Activated CD4-positive, CD25-positive, alpha-beta regulatory T cell treated with anti-CD3 and anti-CD28 coated beads, Interleukin-2, amount 50 U/mL, for 72 hours (primary cell): ENCODE results near the gene SEPTIN11.

Source experiments
- DNase-seq: peaks from one replicate; pipeline ENCODE4 v3.0.0; 2021

The SEPTIN11 gene

GRCh38 chr4:76949276-76950051 is at the start of gene SEPTIN11:
TSS of gene SEPTIN11 (plus strand) at chr4:76949752. CDS start at chr4:76949904, 152 bp downstream.
- DNase-seq = peak; percentile 78

DNA sequence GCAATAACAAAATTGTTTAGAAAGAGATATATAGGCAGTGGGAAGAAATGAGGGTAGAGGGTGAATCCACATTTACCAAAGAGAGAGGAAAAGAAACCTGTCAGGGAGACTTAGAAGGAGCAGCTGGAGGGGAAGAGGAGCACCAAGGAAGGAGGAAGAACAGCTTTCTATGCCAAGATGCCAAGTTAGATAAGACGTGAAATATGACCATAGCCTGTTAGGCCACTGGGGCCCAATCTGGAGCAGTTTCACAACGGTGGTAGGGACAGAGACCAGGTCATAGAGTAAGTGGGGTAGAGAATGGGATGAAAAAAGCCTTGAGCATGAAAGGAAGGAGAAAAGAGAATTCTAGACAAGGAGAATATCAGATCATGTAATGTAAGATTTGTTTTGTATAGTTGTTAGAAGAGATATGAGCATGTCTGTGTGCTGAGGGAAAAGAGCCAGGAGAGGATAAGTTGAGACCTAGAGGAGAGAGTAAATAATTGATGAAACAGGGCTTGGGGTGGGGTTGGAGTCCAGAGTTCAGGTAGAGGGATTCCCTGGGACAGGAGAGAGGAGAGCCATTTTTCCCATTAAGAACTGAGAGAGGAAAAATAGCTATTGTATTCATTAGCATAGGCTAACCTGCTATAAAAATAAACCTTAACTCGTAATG is 47.2 kb upstream of the SEPTIN11 start:
- DNase-seq = no peak

GRCh38 chr4:76904646-76905190 is 44.8 kb upstream of the SEPTIN11 start:
- DNase-seq = no peak

DNA sequence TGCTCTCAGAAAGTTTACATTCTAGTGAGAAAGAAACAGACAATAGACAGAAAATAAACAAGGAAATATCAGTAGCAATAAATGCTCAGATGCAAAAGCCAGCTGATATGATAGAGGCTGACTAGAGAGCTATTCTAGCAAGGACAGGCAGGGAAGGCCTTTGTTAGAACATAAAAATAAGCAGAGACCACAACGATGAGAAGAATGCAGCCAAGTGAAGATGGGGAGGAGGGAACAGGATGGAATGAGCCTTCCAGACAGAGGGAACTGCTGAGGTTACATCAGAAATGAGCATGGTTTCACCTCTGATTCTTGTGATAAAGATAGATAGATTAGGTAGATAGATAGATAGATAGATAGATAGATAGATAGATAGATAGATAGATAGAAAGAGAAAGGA is 44.0 kb upstream of the SEPTIN11 start:
- no peak for DNase-seq

DNA sequence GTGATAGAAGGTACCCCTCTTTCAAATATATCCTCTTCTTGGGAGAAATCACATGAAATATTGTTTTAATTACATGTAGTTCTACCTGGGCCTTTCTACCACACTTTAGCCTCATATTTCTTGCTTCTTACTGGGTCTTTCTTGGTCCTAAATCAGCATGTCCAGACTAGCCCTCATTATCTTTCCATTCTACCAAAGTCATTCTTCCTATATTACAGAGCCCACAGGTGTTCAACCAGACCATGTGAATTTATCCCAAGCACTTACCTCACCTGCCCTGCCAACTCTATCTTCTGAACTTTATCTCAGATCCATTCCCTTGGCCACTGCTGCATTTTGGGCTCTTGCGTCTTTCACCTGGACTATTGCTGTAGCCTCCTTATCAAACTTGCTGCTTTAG is 39.8 kb upstream of the SEPTIN11 start:
- DNase-seq = no peak

- DNase-seq = no peak
These were observed 28.8 kb upstream of the SEPTIN11 start for GRCh38 chr4:76920715-76921114.

DNA sequence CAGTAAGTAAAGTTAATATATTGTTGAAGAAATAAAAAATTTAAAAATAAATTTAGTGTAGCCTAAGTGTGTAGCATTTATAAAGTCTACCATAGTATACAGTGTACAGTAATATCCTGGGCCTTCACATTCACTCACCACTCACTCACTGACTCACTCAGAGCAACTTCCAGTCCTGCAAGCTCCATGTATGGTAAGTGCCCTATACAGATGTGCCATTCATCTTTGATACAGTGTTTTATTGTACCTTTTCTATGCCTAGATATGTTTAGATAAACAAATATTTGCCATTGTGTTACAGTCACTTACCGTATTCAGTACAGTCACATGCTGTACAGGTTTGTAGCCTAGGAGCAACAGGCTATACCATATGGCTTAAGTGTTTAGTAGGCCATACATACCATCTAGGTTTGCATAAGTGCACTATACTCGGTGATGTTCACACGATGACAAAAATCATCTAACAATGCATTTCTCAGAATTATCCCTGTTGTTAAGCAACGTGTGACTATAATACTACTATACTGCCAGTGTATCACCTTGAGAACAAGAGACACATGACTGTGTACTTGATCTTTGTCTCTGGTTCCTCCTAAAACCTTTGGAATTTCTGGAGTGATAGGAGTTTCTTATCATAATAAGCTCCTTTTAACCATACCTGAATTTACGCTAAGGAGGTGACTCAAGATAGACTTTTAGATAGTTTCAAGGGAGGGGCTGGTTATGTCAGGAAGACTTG is 25.8 kb upstream of the SEPTIN11 start:
- no peak for DNase-seq

DNA sequence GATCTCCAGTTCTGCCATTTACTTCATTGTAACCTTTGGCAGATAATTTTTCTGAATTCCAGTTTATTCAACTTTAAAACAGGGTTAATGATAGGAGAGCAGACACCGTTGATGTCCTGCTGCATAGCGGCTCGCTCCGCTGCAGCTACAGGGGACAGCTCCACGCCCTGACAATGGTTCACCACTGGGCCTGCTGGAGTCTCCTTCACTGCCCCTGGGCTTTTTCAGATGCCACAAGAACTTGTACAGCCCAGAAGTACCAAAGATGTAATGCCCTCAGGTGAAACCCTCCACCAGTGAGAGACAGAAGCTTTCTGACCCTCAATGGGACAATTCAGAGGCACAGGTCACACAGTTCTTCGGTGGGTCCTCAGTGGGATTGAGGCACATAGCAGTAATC is 22.7 kb upstream of the SEPTIN11 start:
- DNase-seq = no peak

DNA sequence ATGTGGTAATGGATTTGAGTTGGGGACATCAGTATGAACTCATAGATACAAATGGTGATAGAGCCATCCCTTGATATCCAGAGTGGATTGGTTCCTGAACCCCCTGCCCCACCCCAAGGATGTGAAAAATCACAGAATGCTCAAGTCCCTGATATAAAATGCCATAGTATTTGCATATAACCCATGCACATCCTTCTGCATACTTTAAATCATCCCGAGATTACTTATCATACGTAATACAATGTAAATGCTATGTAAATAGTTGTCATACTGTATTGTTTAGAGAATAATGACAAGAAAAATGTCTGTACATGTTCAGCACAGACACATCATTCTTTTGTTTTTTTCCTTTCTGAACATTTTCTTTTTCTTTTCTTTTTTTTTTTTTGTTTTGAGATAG is 18.9 kb upstream of the SEPTIN11 start:
- DNase-seq = no peak

GRCh38 chr4:76931087-76931486 is 18.5 kb upstream of the SEPTIN11 start:
- no peak for DNase-seq

DNA sequence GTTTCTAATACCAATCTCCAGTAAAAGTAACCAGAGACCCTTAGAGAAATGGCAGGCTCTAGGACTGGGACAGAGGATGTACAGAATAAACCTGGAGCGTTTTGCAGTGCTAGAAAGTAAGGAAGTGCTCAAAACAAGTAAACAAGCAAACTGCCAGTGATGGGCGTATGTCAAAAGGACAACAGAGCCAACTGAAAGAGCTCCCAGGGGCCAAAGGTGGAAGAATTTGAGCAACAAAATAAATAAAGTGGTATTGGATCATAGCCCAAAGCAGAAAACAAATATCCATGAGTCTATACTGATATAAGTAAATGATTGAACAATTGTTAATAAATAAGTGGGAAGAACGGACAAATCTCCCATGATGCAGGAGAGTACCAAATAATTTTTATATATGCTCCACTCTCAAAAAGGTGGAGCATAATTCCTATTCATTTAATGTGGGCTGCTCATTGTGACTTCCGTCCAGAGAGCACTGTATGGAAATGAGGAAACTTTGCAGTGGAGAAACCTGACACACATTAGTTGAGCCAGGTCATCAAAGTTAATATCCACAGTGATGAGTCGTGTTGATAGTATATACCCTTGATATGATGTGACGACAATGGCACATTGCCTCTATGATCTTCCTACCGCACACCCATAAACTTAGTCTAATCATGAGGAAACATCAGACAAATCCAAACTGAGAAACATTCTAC is 17.8 kb upstream of the SEPTIN11 start:
- DNase-seq = no peak

- DNase-seq = no peak
These were observed 10.4 kb upstream of the SEPTIN11 start for GRCh38 chr4:76939184-76939583.

DNA sequence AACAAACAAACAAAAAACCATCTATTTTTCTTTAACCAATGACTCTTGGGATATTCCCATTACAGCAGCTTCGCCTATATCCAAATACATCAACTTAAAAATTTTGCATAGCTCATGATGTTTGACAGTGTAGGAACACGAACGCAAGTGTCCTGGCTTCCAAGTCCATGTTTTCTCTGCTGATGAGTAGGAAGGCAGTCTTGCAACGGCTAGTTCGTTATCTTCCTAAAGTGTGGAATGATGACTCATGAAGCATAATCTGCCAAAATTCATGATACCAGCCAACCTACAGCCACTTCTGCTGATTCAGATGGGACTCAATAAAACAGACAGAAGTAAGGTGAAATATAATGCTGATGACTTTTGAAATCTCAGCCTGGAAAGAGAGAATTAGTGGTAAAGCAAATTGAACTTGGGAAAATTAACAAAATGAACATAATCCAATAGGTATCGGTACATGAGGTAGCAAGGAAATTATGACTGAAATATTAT is 6.4 kb upstream of the SEPTIN11 start:
- no peak for DNase-seq

- DNase-seq = no peak
These were observed 5.8 kb upstream of the SEPTIN11 start for GRCh38 chr4:76943790-76944189.

GRCh38 chr4:76947369-76947768 is 2.2 kb upstream of the SEPTIN11 start:
- no peak for DNase-seq

- peak; percentile 47 for DNase-seq
These were observed 893 bp upstream of the SEPTIN11 start for GRCh38 chr4:76948443-76949275.

DNA sequence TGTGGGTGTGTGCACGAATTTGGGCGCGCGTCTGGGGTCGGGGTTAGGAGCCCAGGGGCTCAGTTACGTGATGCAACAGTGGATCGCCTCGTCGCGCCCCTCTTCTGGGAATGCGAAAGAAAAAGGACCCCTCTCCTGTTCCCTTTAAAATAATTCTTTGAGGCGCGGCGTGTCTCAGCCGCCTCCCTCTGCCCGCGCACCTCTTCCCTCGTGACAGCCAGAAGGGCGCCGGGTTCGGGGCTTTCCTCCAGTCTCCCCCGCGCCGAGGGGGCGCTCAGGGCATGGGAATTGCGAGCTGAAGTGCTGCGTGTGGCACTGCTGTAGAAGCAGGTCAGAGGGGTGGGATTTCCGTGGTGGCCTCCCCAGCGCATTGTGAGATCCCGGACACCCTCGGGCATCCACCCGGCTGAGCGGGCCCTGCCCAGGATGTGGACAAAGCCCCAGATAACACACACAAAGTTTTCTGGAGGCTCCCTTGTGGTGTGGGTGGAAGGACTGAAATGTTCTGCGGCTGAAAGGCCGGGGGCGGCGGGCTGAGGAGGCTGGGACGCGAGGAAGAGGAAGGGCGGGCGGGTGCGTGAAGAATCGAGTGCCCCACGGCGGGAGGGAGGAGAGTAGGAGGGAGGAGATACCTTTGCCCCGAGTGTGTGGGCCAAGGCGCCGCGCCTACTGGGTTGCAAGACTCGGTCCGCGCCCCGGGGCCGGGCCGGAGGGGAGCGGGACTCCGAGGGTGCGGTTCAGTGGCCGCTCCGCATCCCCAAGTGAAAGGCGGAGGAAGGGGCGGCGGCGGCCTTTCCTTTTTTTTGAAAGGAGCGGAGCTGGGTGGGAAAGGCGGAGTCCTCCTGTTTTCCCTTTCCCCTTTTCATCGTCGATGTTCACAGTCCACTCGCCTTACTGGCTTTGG is 752 bp downstream of the SEPTIN11 start:
- peak; percentile 56 for DNase-seq

DNA sequence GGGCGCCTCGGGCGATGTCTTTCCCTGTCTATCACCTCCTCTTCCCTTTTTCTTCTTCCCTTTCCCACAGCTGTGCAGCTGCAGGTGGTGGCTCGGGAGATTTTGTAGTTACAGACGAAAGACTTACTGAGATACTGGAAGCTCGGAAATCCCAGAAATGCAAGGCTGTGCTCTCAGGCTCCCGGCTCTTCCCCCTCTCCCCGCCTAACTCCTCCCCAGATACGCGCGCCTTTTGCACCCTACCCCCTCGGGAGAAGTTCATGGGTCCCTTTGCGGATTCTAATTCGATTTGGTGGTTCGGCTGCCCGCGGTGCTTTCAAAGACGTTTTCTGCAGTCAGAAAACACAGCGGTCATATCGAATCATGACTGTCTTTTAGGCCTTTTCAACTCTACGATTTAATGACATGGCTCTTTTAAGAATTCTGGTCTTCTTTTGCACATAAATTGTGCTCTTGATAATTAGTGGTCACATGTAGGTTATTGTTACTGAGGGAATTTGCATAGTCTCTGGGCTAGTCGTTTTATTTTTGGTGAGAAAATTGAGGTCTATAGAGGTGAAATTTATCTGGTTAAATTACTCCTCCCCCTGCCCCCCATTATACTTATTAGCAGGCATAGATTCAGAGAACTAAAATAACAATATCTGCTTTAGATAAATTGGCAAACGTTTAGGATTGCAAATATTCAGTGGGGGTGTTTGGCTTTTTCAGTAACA is 1.6 kb downstream of the SEPTIN11 start:
- DNase-seq = no peak

- DNase-seq = no peak
These were observed 2.1 kb downstream of the SEPTIN11 start for GRCh38 chr4:76951672-76952010.

- no peak for DNase-seq
These were observed 2.5 kb downstream of the SEPTIN11 start for GRCh38 chr4:76952071-76952470.
